ENCODE measurements around the gene THAP2.

DNA sequence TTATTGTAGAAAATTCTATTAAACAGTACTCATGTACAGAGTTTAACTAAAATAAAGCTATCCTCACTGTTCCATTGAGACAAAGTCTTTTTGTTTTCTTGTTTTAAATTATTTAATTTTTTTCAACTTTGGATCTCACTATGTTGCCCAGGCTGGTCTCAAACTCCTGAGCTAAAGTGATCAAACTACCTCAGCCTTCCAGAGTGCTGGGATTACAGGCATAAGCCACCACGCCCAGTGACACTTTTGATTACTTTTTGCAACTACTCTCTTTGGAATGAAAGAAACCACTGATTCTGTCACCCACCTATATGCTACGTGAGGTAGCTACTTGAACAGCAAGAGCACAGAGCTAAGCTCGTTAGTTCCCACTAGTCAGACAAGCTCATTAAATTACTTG, 17.6 kb upstream of the THAP2 start:
- no peak for TF ChIP-seq CTCF (IDR thresholded peaks at IDR 0.05)
- TF ChIP-seq POLR2A (IDR thresholded peaks at IDR 0.05) = no peak

All from testis (tissue), 2 donors.